WTC11 (cell line): ENCODE data around the gene SMIM24.

Source experiments
- CBFB ChIP-seq: sonication (generic); formaldehyde crosslinking; IDR thresholded peaks from 2 replicates; pipeline ENCODE4 v1.8.1; 2022; ENCODE audit warnings: mild to moderate bottlenecking, low read depth, missing genetic modification reagents
- CTCF ChIP-seq: fragments of 200-600 bp; IDR thresholded peaks from 2 replicates; pipeline ENCODE4 v1.8.0; 2022; ENCODE audit warnings: antibody characterized with exemption
- ESRRA ChIP-seq: sonication (generic); formaldehyde crosslinking; IDR thresholded peaks from 2 replicates; pipeline ENCODE4 v1.8.1; 2022; ENCODE audit warnings: mild to moderate bottlenecking, missing genetic modification reagents, borderline replicate concordance
- ETV6 ChIP-seq: sonication (generic); formaldehyde crosslinking; IDR thresholded peaks from 2 replicates; pipeline ENCODE4 v1.8.1; 2022; ENCODE audit warnings: mild to moderate bottlenecking, missing genetic modification reagents
- MAX ChIP-seq: sonication (generic); formaldehyde crosslinking; IDR thresholded peaks from 2 replicates; pipeline ENCODE4 v1.8.0; 2022; ENCODE audit warnings: mild to moderate bottlenecking, missing genetic modification reagents
- SP1 ChIP-seq: sonication (generic); formaldehyde crosslinking; conservative IDR thresholded peaks from 2 replicates; pipeline ENCODE4 v1.8.1; 2022; ENCODE audit warnings: missing genetic modification reagents

- no peak for TF ChIP-seq ETV6
- TF ChIP-seq SP1 (CRISPR knock-in tag): no peak
- TF ChIP-seq CTCF: no peak
- TF ChIP-seq MAX (CRISPR knock-in tag): no peak
- TF ChIP-seq CBFB: no peak
- no peak for TF ChIP-seq ESRRA
These were observed 13.7 kb downstream of the SMIM24 start for GRCh38 chr19:3466635-3467034.
